ENCODE data around the gene UQCC2. TPM values are rescaled to one million over a fixed set of nuclear protein-coding genes. Genes with fewer than 3 reads are reported as not detected.

UQCC2 gene
- total and polyA plus RNA-seq, 2 of the 4 experiments (the other 2 are of a cell fraction) = 13.8 to 34.5 TPM

DNA sequence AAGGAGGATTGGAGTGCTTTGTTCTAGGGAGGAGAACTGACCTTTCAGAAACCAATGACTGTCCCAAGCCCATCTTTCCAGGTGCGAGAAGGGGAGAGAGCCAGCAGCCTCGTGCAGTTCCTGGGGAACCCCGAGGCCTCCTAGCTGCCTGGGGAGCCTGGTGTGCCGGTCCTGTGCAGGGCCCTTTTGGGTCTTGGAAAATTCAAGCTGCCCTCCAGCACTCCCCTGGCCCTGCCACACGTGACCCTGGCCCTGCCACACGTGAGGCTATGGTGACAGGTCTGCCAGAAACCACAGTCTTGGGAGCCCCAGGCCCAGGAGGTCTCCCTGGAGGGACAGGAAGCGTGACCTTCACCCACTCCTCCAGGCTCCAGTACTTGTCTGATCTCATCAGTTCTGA, 19.5 kb upstream of the UQCC2 start:
- Histone ChIP-seq H3K4ac (ENCODE audit: low read depth, low read length) (no peak overlapping the region), H3K4me3 (ENCODE audit: insufficient read depth, low read depth, low read length) (no peak overlapping the region), H2BK20ac (ENCODE audit: low read depth, low read length) (no peak overlapping the region), H3K4me2 (ENCODE audit: low read depth, low read length) (no peak overlapping the region), H3K18ac (ENCODE audit: low read depth, low read length) (no peak overlapping the region), H3K9me3 (ENCODE audit: control insufficient read depth, insufficient read depth, low read length) (no peaks in the 10 kb centered on the region), H2AK9ac (replicated peaks; ENCODE audit: low read depth, low read length, poor library complexity) (no peak overlapping the region), H3K4me1 (ENCODE audit: control insufficient read depth, insufficient read depth, low read length) (no peaks in the 10 kb centered on the region), H2AFZ (replicated peaks; ENCODE audit: low read length, poor library complexity) (no peak overlapping the region), H4K91ac (ENCODE audit: insufficient read depth, low read depth, low read length) (no peak overlapping the region), H3K36me3 (ENCODE audit: control insufficient read depth, insufficient read depth, low read length) (no peaks in the 10 kb centered on the region), H3K23ac (ENCODE audit: low read depth, low read length) (no peak overlapping the region), H4K5ac (ENCODE audit: low read depth, low read length) (no peak overlapping the region), H4K8ac (ENCODE audit: low read depth in 2 of 2, low read length in 2 of 2) (no peak overlapping the region), H3K9ac (ENCODE audit: low read depth, low read length) (no peak overlapping the region), H2BK120ac (ENCODE audit: low read depth, low read length) (no peak overlapping the region), H2BK15ac (ENCODE audit: low read depth, low read length) (no peak overlapping the region), H3K9me1 (ENCODE audit: insufficient read depth, low read length) (no peaks in the 10 kb centered on the region), H2AK5ac (ENCODE audit: low read depth, low read length) (no peak overlapping the region), H3K56ac (ENCODE audit: extremely low read depth, insufficient read depth, low read length) (no peak overlapping the region), H4K20me1 (ENCODE audit: insufficient read depth, low read length) (no peaks in the 10 kb centered on the region), H3K14ac (replicated peaks; ENCODE audit: low read depth, low read length) (no peak overlapping the region), H2BK5ac (ENCODE audit: low read depth, low read length, poor library complexity, severe bottlenecking) (no peak overlapping the region), H3K27ac (ENCODE audit: insufficient read depth, low read length) (no peak overlapping the region), H3K27me3 (ENCODE audit: control insufficient read depth, insufficient read depth, low read length) (peaks cover 14% of the 10 kb centered on the region; the same call in 1 of the 2 replicates), H3K79me1 (ENCODE audit: low read depth in 1 of 2, low read length in 2 of 2) (no peaks in the 10 kb centered on the region)
- dilution Hi-C loops (cut with HindIII; ENCODE audit: low sequenced_read_pairs, unreplicated experiment) = no loop called here
- ATAC-seq (ENCODE audit: low read depth) = no peak
- ChIA-PET POLR2A (ENCODE audit: unreplicated experiment) (no interaction called here), CTCF (no interaction called here)
- in situ Hi-C loops (cut with MboI; ENCODE audit: low sequenced_read_pairs) = no loop called here
- WGBS, 2 experiments (ENCODE audit: extremely low coverage in 2 of 2, insufficient read length in 1 of 2) = 80% methylated on average over 1 of the region's 7 CpGs; no CpG with 5 or more reads in 1 of the 2 experiments
- BruUV-seq (replicated peaks) = no TSS peak
- intact Hi-C loops (cut with micrococcal nuclease) = no loop called here
- TF ChIP-seq, protein P1, sequence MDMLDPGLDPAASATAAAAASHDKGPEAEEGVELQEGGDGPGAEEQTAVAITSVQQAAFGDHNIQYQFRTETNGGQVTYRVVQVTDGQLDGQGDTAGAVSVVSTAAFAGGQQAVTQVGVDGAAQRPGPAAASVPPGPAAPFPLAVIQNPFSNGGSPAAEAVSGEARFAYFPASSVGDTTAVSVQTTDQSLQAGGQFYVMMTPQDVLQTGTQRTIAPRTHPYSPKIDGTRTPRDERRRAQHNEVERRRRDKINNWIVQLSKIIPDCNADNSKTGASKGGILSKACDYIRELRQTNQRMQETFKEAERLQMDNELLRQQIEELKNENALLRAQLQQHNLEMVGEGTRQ (IDR thresholded peaks at IDR 0.05; ENCODE audit: low read depth, low read length) = no peak
- TF ChIP-seq MAFK (IDR thresholded peaks at IDR 0.05; ENCODE audit: low read depth, low read length) (no peak), MXI1 (IDR thresholded peaks at IDR 0.05; ENCODE audit: borderline replicate concordance, low read depth, low read length) (no peak), RAD21 (IDR thresholded peaks at IDR 0.05; ENCODE audit: low read length) (no peak), ELK1 (IDR thresholded peaks at IDR 0.05; ENCODE audit: borderline replicate concordance, low read depth, low read length) (no peak), BHLHE40 (IDR thresholded peaks at IDR 0.05; ENCODE audit: low read depth, low read length) (no peak), RCOR1 (IDR thresholded peaks at IDR 0.05; ENCODE audit: insufficient replicate concordance, low read length) (no peak), CEBPB (IDR thresholded peaks at IDR 0.05; ENCODE audit: low read depth, low read length) (no peak), CHD1 (IDR thresholded peaks at IDR 0.05; ENCODE audit: low read depth, low read length) (no peak)
- DNase-seq = no peak

Data from IMR-90 (cell line).